HG03354 (cell line): ENCODE measurements around the gene SH2D4B.
A peak's percentile ranks its signal among the peaks of the same experiment; 100 is the strongest.

Experiments
- ATAC-seq: cut with Tn5 transposase; IDR thresholded peaks from one replicate; pipeline ENCODE4 v1.9.1; 2021; ENCODE audit warnings: mild to moderate bottlenecking; ENCODE audit not compliant: unreplicated experiment, poor library complexity, severe bottlenecking

Gene SH2D4B

DNA sequence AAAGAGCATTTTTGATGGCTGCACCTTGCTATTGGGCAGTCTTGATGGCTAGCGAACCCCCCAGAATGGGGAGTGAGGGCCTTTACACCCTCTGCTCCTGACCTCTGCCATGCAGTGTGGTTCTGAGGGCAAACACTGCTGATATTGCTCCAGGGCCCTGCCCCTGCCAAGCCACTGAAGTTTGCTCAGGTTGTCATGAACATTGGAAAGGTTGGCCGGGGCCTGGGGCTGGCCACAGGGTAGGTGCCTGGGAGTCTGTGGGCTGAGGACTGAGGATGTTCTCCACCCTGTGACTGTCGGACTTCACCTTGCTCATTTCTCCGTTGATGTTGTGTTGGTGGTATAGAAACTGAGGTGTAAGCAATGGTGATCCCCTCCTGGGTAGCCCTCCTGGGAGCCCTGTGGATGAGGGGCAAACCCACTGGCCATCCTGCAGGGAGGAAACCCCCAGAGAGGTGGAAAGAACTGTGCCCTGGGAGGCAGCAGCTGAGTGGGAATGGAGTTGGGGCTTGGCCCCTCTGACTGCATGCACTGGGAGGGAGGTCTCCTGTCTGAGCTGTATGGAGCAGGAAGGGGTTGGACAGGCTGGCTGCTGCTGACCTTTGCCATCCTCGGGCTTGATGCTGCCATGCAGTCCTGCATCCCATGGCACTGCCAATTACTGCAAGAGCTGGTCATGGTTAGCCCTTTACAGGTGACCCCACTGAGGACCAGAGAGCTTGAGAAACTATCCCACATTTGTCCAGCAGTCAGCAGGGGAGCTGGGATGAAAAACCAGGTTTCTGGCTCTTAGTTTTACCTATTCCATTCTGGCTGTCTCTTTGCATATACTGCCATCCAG, 77.1 kb downstream of the SH2D4B start:
- ATAC-seq: no peak

DNA sequence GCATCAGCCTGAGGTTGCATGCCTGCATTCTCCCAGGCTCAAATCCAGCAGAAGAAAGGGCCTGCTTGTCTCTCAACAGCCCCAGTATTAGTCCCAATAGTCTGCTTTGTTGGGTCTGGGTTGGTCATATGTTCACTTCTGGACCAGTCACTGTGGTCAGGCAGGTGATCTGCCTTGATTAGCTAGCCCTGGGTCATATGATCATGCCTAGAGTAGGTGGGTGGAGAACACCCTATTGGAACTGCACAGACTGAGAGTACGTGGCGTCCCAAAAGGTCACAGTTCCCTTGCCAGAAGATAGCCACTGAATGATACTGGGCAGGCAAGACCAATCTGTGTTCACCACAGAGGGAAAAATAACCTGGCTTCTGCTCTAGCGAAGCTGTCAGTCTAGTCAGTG, 80.1 kb downstream of the SH2D4B start:
- ATAC-seq: no peak

DNA sequence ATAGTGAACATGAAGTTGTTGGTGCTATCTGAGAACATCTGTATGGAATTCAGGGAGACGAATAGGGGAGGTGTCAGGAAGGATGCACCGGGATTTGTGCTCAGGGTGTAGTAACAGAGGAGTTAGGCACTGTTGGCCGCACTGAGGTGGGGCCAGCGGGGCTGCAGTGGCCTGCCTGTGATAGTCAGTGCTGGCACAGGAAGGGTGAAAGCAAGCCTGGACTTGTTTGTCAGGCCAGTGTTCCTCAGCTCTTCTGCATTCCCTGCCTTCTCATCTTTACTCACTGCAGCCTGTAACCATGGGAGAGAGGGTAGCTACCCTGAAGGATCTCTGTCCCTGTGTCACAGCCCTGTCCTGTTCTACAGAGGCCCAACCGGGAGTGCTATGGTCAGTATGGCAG, 81.3 kb downstream of the SH2D4B start:
- ATAC-seq: no peak

- no peak for ATAC-seq
Observed at GRCh38 chr10:80622153-80622552, 84.5 kb downstream of the SH2D4B start.

GRCh38 chr10:80630324-80630723, 92.6 kb downstream of the SH2D4B start:
- no peak for ATAC-seq

DNA sequence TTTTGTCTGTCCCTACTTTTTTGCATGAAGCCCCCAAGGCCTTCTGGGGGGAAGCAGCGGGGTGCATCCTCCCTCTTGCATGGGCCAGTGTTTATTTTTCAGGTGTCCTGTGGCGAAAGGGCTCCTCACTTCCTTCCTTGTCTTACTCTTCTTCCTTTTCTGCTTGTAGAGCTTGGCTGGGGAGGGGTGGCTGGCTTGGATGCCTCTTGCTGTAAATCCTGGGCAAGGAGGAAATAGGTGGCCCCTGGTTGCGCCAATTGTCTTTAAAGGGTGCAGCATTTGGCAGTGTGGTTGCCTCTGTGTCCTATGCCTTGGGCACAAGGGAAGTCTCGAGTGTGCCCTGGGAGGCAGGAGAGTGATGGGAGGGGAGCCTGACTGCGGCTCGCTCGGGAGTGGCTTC, 95.0 kb downstream of the SH2D4B start:
- no peak for ATAC-seq

DNA sequence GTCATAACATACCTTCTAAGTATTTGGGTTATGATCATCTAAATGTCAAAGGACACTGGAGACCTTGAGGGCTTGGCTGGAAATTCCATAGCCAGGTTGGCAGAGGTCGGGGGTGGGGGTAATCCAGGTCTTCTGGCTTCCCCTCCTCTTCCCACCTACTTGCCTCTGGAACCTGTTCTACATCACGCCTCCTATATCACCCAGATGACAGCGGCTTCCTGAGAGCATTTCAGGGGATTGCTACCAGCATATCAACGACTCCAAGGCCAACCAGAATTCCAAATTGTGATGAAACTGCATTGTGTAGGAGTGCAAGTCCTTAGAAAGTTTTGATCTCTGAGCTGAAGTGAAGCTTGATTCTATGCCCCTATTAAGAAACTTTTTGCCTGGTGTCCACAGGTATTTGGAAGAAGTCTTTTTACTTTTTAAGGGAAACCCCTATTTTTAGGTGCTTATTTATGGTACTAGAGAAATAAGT, 95.7 kb downstream of the SH2D4B start:
- ATAC-seq: no peak

DNA sequence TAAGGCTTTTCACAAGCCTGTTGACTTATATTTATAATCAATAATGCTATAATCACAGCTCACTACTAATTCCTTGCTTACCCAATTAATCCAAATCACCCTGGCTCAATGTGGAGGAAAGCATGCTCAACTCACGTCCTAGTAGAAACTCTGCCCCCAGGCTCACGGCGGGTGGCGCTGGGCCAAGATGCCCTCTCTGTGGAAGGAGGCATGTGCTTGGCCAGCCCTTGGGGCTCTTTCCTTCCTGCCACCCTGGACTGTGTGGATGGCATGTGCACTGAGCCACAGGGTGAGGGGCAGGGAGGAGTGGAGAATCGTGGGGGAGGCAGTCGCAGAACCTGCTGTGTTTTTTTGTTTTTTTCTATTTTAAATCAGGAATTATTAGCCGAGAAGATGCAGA, 96.2 kb downstream of the SH2D4B start:
- no peak for ATAC-seq

- ATAC-seq: no peak
Observed at GRCh38 chr10:80642661-80643060, 105.0 kb downstream of the SH2D4B start.

DNA sequence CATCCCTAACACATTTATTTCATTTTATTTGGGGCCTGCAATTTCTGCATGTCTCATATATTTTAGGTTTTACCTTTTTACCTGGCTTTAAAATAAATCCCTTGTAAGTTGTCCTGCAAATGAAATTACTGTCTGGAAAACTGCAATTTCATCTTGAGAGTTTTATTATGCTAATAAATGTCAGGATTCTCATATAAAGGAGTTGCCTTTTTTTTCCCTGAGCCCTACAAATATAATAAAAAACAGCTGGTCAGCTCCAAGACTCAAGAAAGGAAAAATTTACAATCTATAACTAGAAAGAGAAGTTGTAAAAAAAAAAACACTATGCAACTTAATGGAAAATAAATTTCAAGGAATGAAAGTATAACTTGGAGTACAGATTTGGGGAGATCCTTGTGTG, 108.7 kb downstream of the SH2D4B start:
- ATAC-seq: no peak

DNA sequence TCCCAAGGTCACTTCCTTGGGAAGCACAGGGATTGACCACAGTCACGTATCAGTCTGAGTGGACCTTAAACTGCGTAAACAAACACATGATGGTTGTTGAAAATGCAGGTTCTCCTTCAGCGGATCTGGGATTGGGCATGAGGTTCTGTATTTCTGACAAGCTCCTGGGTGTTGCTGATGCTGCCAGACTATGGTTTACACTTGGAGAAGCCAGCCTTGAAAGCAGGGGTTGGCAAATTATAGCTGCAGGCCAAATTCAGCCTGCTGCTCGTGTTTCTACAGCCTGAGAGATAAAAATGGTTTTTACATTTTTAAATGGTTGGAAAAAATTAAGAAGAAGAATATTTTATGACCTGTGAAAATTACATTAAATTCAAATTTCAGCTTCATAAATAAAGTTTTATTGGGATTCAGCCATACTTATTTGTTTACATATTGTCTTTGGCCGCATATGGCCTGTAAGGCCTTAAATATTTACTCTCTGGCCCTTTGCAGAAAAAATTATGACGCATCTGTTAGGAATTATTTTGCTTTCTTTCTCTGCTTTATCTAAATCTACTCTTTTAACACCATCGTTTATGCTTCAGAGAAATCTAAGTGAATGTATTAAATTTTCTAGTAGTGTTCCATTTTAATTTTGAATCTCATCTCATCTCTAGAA, 109.6 kb downstream of the SH2D4B start:
- ATAC-seq: no peak

DNA sequence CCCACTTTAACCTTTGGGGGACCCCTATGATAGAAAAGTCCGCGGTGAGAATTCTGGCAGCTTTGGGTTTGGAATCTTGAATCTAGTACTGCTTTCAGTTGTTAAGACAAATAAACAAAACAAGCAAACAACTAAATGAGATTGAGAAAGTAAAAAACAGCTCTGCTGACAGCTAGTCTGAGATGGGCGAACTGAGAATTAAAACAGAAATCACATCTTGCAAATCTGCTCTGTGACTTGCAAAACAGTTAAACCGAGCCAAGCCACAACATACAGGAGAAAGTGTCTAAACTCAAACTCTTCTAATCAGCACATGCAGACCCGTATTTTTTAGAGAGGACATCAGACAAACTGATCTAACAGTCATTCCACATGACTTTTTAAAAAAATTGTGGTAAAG, 110.4 kb downstream of the SH2D4B start:
- ATAC-seq: no peak

GRCh38 chr10:80649183-80649582, 111.5 kb downstream of the SH2D4B start:
- ATAC-seq: no peak

GRCh38 chr10:80655898-80656297, 118.2 kb downstream of the SH2D4B start:
- no peak for ATAC-seq

- no peak for ATAC-seq
Observed at GRCh38 chr10:80658068-80658467, 120.4 kb downstream of the SH2D4B start.

DNA sequence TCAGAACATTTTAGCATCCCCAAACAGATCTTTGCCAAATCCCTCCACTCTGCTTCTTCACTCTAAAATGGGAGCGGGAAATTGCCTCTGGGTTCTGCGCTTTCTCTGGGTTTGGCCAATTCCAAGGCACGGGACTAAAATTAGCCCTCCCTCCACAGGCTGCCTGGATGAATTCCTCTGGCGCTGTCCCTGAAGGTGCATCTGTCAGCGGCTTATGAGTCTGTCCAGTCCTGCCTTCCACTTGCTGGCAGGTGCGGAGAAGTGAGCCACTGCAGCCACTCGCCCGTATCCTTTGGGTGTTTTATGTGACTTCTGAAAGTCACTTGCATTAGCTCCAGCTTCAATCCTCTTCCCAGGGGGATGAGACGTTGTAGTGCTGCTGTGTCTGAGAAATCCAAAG, 121.6 kb downstream of the SH2D4B start:
- no peak for ATAC-seq

GRCh38 chr10:80660266-80660665, 122.6 kb downstream of the SH2D4B start:
- ATAC-seq: no peak

- no peak for ATAC-seq
Observed at GRCh38 chr10:80660736-80661135, 123.0 kb downstream of the SH2D4B start.

DNA sequence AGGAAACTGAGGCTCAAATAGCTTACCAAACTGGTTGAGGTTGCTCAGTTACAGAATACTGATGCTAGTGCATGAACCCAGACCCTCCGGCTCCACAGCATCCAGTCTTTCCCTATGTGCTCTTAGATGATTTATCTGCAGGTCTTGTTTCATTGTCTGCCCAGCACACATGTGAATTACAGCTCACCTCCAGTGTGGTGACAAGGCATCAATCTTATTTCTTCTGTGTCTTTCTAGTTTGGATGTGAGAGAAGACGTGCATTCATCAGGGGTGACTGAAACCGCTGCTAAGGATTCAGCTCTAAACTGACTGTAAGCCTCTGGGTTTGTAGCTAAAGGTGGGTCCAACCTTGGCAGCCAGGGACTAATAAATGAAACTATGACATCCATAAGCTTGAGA, 123.8 kb downstream of the SH2D4B start:
- ATAC-seq: no peak

DNA sequence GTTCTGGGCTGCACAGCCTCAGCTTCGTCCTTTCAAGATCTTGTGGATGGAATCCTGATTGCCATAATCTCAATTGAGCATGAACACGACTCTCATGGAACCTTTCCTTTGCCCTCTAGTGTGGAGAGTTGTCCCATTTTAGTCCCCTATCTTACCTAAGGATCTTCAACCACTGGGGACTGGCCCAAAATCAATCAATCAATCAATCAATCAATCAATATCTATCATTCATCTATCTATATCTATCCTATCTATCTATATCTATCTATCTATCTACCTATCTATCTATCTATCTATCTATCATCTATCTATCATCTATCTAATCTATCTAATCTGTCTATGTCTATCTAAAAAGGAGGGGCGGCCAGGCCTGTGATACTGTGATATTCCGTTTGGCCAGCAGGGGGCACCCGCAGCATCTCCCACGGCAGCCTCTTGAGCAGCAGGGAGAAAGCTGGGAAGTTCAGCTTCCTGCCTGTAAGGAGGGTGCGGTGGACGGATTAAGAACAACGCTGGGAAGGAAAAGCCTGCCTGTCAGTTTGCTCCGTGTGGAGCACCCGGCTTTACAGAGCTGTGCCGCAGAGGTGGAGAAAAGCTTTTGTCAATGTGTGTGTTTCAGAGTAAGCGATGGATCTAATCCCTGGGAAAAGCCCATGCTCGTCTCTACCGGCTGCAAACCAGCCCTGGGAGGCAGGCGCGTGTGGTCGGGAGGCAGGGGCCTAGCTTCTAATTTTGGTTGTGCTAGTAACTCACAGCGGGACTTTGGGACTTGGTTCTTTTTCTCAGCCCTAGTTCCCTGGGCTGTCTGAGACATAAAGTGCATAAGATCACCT, 124.9 kb downstream of the SH2D4B start:
- peak; percentile 89 for ATAC-seq
